Measurements from ENCODE around the gene POLR1A.
A peak's percentile ranks its signal among the peaks of the same experiment; 100 is the strongest.

Gene POLR1A

DNA sequence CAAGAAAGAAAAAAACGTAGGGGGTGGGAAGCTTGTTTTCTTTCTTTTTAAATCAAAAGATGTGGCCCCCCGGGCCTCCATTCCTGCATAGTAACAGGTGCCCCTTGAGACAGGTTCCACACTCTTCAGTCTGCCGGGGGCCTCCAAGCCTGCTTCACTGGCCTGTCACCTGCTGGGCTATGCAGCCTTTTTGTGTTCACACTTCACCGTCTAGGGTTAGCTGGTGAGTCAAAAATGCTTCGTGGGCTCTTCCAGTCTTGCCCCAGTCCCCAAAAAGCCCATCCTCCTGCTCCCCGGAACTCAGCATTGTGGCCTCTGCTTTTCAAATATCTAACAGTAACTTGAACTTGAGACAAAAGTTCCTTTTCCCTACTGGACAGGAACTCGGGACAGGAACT lies 67.9 kb downstream of the POLR1A start:
- no peak for TF ChIP-seq ZFP30 (CRISPR knock-in tag; IDR thresholded peaks at IDR 0.05)
- no peak for TF ChIP-seq ARNTL (CRISPR knock-in tag; IDR thresholded peaks at IDR 0.05; ENCODE audit: borderline replicate concordance, low read depth)
- TF ChIP-seq ZNF565 (CRISPR knock-in tag; conservative IDR thresholded peaks at IDR 0.05; ENCODE audit: low read depth), result no peak
- no peak for TF ChIP-seq TCF4 (CRISPR knock-in tag; IDR thresholded peaks at IDR 0.05; ENCODE audit: borderline replicate concordance)
- TF ChIP-seq, protein P1, sequence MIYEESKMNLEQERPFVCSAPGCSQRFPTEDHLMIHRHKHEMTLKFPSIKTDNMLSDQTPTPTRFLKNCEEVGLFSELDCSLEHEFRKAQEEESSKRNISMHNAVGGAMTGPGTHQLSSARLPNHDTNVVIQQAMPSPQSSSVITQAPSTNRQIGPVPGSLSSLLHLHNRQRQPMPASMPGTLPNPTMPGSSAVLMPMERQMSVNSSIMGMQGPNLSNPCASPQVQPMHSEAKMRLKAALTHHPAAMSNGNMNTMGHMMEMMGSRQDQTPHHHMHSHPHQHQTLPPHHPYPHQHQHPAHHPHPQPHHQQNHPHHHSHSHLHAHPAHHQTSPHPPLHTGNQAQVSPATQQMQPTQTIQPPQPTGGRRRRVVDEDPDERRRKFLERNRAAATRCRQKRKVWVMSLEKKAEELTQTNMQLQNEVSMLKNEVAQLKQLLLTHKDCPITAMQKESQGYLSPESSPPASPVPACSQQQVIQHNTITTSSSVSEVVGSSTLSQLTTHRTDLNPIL (CRISPR knock-in tag; IDR thresholded peaks at IDR 0.05; ENCODE audit: low read depth), result no peak
- no peak for TF ChIP-seq CSDC2 (CRISPR knock-in tag; IDR thresholded peaks at IDR 0.05)
- no peak for TF ChIP-seq PPARA (CRISPR knock-in tag; IDR thresholded peaks at IDR 0.05; ENCODE audit: borderline replicate concordance)
- TF ChIP-seq, protein P2, sequence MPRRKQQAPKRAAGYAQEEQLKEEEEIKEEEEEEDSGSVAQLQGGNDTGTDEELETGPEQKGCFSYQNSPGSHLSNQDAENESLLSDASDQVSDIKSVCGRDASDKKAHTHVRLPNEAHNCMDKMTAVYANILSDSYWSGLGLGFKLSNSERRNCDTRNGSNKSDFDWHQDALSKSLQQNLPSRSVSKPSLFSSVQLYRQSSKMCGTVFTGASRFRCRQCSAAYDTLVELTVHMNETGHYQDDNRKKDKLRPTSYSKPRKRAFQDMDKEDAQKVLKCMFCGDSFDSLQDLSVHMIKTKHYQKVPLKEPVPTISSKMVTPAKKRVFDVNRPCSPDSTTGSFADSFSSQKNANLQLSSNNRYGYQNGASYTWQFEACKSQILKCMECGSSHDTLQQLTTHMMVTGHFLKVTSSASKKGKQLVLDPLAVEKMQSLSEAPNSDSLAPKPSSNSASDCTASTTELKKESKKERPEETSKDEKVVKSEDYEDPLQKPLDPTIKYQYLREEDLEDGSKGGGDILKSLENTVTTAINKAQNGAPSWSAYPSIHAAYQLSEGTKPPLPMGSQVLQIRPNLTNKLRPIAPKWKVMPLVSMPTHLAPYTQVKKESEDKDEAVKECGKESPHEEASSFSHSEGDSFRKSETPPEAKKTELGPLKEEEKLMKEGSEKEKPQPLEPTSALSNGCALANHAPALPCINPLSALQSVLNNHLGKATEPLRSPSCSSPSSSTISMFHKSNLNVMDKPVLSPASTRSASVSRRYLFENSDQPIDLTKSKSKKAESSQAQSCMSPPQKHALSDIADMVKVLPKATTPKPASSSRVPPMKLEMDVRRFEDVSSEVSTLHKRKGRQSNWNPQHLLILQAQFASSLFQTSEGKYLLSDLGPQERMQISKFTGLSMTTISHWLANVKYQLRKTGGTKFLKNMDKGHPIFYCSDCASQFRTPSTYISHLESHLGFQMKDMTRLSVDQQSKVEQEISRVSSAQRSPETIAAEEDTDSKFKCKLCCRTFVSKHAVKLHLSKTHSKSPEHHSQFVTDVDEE (CRISPR knock-in tag; IDR thresholded peaks at IDR 0.05), result no peak
- no peak for TF ChIP-seq ISL1 (CRISPR knock-in tag; IDR thresholded peaks at IDR 0.05)
- no peak for TF ChIP-seq SNAI2 (CRISPR knock-in tag; IDR thresholded peaks at IDR 0.05)
- no peak for TF ChIP-seq ZNF70 (CRISPR knock-in tag; IDR thresholded peaks at IDR 0.05)
- peak; percentile 14; the same call in 2 of the 3 replicates for ATAC-seq

DNA sequence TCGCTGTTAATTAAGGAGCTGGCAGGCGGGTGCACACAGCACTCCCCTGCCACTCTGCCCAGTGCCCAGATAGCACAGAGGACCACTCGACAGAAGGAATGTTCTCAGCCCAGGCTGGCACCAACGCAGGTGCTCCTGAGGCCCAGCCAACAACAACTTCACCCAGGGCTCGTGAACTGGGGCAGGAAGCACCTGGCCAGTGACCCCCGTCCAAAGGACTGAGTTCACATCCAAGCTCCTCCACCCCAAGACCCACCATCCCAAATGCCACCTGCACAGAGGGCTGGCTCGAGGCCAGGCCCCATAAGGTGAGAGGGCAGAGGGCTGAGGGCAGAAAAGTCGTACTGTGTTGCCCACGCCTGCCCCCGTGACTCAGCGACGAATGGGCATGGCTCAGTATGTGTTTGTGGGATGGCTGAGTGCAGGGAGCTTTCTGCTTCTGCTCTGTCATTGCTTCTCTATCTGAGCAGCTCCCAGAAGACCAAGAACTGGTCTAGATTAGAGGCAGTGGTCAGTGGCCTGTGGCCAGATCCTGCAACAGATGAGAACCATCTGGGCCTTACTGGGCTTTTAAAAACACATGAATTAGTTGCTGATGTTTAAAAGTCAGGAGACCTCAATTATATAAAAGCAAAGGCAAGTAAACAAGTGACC lies 68.4 kb downstream of the POLR1A start:
- TF ChIP-seq ZNF8 (CRISPR knock-in tag; IDR thresholded peaks at IDR 0.05), result no peak
- TF ChIP-seq, protein P3, sequence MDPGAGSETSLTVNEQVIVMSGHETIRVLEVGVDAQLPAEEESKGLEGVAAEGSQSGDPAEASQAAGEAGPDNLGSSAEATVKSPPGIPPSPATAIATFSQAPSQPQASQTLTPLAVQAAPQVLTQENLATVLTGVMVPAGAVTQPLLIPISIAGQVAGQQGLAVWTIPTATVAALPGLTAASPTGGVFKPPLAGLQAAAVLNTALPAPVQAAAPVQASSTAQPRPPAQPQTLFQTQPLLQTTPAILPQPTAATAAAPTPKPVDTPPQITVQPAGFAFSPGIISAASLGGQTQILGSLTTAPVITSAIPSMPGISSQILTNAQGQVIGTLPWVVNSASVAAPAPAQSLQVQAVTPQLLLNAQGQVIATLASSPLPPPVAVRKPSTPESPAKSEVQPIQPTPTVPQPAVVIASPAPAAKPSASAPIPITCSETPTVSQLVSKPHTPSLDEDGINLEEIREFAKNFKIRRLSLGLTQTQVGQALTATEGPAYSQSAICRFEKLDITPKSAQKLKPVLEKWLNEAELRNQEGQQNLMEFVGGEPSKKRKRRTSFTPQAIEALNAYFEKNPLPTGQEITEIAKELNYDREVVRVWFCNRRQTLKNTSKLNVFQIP (CRISPR knock-in tag; IDR thresholded peaks at IDR 0.05; ENCODE audit: borderline replicate concordance, low read depth), result no peak
- no peak for TF ChIP-seq ISL1 (CRISPR knock-in tag; IDR thresholded peaks at IDR 0.05)
- no peak for TF ChIP-seq CSDC2 (CRISPR knock-in tag; IDR thresholded peaks at IDR 0.05)
- peak; percentile 79 for ATAC-seq

DNA sequence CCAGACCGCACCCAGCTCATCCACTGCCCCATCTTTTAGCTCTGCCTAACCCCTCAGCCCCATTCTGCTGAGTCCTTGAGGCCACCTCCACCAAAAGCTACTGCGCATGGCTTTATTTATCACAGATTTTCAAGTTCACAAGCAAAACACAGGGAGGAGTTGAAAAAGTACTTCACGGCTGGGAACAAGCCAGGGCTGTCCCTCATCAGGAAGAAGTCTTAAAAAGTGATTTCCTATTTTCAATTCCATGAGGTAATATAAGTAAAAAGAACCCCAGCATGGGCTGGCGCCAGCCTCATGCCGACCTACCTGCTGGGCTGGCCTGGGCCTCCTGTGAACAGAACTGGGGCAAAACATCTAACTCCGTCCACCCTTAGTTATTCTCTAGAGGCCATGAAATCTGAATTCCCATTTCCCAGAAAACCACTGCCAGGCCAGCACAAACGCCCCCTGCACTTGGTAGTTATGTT lies 69.0 kb downstream of the POLR1A start:
- ATAC-seq, result no peak
- TF ChIP-seq SNAI2 (CRISPR knock-in tag; IDR thresholded peaks at IDR 0.05) (no peak), ZNF8 (CRISPR knock-in tag; IDR thresholded peaks at IDR 0.05) (no peak), BACH2 (CRISPR knock-in tag; IDR thresholded peaks at IDR 0.05; ENCODE audit: borderline replicate concordance) (no peak), PPARA (CRISPR knock-in tag; IDR thresholded peaks at IDR 0.05; ENCODE audit: borderline replicate concordance) (no peak), ISL1 (CRISPR knock-in tag; IDR thresholded peaks at IDR 0.05) (no peak), ESRRG (CRISPR knock-in tag; IDR thresholded peaks at IDR 0.05) (no peak), TOX (CRISPR knock-in tag; IDR thresholded peaks at IDR 0.05; ENCODE audit: borderline replicate concordance) (no peak), CSDC2 (CRISPR knock-in tag; IDR thresholded peaks at IDR 0.05) (no peak)
- TF ChIP-seq, protein P3 (CRISPR knock-in tag; IDR thresholded peaks at IDR 0.05; ENCODE audit: borderline replicate concordance, low read depth), result no peak

DNA sequence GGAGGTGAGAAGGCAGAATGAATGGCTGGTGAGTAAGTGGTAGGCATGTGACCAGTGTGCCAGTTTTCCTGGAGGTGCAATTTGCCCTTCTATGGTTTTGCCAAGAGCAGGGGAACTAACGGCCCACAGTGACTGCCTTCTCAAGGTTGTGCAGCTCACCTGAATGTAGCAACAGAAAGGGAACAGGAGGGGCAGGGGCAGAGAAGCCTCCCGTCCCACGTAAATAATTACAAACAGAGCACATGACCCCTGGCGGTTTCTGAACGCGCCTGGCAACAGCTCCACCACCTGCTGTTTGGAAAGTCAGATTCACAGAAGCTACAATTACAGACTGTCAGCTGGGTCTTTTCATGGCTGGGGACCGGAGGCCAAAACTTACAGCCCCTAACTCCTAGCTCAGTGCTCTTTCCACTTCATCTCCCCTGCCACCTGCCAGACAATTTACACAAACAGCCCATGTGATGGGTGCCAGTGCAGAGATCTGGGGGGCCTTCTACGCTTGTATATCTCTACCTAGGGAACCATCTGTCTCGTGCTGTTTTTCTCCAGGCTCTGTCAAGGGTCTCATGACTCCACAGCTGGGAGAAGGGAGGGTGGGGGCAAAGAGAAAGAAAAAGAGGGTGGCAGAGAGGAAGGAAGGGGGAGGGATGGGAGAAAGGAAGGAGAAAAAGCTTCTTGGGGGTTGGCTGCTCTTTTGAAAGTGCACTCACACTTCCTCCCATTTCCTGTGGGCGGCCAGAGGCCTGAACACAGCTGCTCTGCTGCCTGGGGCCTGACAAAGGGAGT lies 69.6 kb downstream of the POLR1A start:
- peak; percentile 80 for ATAC-seq
- TF ChIP-seq BACH2 (CRISPR knock-in tag; IDR thresholded peaks at IDR 0.05; ENCODE audit: borderline replicate concordance) (no peak), RARB (CRISPR knock-in tag; IDR thresholded peaks at IDR 0.05) (no peak), OSR1 (CRISPR knock-in tag; IDR thresholded peaks at IDR 0.05) (no peak), PPARA (CRISPR knock-in tag; IDR thresholded peaks at IDR 0.05; ENCODE audit: borderline replicate concordance) (no peak), ZFP3 (CRISPR knock-in tag; IDR thresholded peaks at IDR 0.05) (no peak), GLIS3 (CRISPR knock-in tag; IDR thresholded peaks at IDR 0.05) (no peak), CSDC2 (CRISPR knock-in tag; IDR thresholded peaks at IDR 0.05) (no peak), ARNTL (CRISPR knock-in tag; IDR thresholded peaks at IDR 0.05; ENCODE audit: borderline replicate concordance, low read depth) (no peak), ZNF565 (CRISPR knock-in tag; conservative IDR thresholded peaks at IDR 0.05; ENCODE audit: low read depth) (no peak), ZC3H10 (CRISPR knock-in tag; IDR thresholded peaks at IDR 0.05) (no peak), ISL1 (CRISPR knock-in tag; IDR thresholded peaks at IDR 0.05) (no peak)
- TF ChIP-seq, protein P4, sequence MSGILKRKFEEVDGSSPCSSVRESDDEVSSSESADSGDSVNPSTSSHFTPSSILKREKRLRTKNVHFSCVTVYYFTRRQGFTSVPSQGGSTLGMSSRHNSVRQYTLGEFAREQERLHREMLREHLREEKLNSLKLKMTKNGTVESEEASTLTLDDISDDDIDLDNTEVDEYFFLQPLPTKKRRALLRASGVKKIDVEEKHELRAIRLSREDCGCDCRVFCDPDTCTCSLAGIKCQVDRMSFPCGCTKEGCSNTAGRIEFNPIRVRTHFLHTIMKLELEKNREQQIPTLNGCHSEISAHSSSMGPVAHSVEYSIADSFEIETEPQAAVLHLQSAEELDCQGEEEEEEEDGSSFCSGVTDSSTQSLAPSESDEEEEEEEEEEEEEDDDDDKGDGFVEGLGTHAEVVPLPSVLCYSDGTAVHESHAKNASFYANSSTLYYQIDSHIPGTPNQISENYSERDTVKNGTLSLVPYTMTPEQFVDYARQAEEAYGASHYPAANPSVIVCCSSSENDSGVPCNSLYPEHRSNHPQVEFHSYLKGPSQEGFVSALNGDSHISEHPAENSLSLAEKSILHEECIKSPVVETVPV (CRISPR knock-in tag; IDR thresholded peaks at IDR 0.05), result no peak
- TF ChIP-seq, protein P1 (CRISPR knock-in tag; IDR thresholded peaks at IDR 0.05; ENCODE audit: low read depth), result no peak

Measured in SK-N-SH treated with all-trans-retinoic acid at 6 μM for 48 hours (cell line).